Adipose tissue (tissue), 3 donors: ENCODE data around the gene TMEM214. TPM values are rescaled to one million over a fixed set of nuclear protein-coding genes. Genes with fewer than 3 reads are reported as not detected.

Source experiments
- H3K27ac ChIP-seq: one replicate; pipeline ENCODE4 v1.5.1; 2013; ENCODE audit warnings: low read depth, low read length
- WGBS, 3 donors: extraction: QIAGEN DNeasy Blood & Tissue Kit; methylation state at CpG; one replicate each; pipeline ENCODE4 v1.1.7; 2013; 5-methylcytosine and 5-hydroxymethylcytosine counted together
- polyA plus RNA-seq, 3 donors: library from polyadenylated mRNA; stranded (reverse); fragments of 200-250 nt; gene quantifications; one replicate each; pipeline ENCODE4 v1.2.3, GENCODE V29; 2013
- donor health status: healthy with polysubstance abuse.
- donor health status: Bipolar disorder and iron deficiency.
- donor health status: healthy.

Gene TMEM214
- polyA plus RNA-seq, 3 donors, result 48.7 to 78.3 (median 55.6) TPM

- H3K27ac ChIP-seq, result no peak overlapping the region
- WGBS, 3 donors, result 89 to 92% (median 91%) methylated on average over 24 of the region's 24 CpGs
Measured at GRCh38 chr2:27025861-27026851, 6.6 kb upstream of the TMEM214 start.

DNA sequence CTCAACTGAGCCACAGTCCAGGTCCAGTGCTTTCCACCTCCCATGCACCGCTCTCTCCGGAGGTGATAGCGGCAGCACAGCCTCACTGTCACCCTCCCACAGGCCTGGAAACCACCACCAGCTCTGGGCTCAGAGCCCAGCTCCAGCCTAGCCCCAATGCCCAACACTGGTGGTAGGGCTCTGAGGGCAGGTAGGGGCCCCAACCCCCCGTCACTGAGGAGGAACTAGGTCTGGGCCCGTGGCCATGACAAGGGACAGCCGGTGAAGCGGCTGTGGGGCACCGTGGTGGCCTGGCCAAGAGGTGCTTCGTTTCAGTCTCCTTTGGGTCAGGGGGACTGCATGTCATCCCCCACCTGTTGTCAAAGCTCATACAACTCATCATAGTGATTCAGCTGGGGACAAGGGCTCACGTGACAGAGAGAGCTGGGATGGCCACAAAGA lies 5.5 kb upstream of the TMEM214 start:
- no peak overlapping the region for H3K27ac ChIP-seq
- 87 to 92% (median 90%) methylated on average over 10 of the region's 10 CpGs for WGBS, 3 donors

- 85 to 96% (median 90%) methylated on average over 2 of the region's 2 CpGs for whole genome bisulfite sequencing, 3 donors
- no peak overlapping the region for H3K27ac ChIP-seq
Measured at GRCh38 chr2:27029051-27029450, 3.7 kb upstream of the TMEM214 start.

DNA sequence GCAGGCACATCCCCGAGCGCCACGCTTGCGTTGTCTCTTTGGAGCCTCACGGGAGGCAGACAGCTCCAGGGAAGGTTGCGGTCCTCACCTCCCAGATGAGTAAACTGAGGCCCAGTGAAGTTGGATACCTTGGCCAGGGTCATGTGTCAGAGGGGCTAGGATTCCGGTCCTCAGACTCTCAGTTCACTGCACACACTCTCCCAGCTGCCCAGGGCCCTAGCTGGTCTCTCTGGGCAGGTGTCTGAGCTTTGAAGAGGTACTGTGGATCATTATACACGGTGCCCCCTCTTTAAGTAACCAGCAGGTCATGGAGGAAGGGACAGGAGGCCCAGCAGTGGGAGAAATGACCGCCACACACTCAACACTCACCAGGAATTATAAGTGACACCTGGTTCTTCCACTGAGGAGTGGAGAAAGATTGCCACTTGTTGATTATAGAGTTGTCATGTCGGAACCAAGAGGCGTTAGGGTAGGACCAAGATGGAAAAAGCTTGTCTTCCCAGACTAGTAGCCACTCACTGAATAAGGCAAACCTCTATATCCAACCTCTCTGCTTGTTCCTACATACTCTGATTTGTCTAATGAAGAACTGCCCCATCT lies 588 bp downstream of the TMEM214 start:
- 7 to 12% (median 10%) methylated on average over 11 of the region's 11 CpGs for WGBS, 3 donors
- H3K27ac ChIP-seq, result no peak overlapping the region

GRCh38 chr2:27038012-27038411 lies 5.2 kb downstream of the TMEM214 start:
- 86 to 92% (median 91%) methylated on average over 6 of the region's 6 CpGs for WGBS, 3 donors
- H3K27ac ChIP-seq, result no peak overlapping the region

GRCh38 chr2:27038631-27039339 lies 6.0 kb downstream of the TMEM214 start:
- 86 to 89% (median 88%) methylated on average over 17 of the region's 17 CpGs for WGBS, 3 donors
- H3K27ac ChIP-seq, result no peak overlapping the region

GRCh38 chr2:27039426-27039825 lies 6.7 kb downstream of the TMEM214 start:
- 90 to 95% (median 91%) methylated on average over 6 of the region's 6 CpGs for WGBS, 3 donors
- no peak overlapping the region for H3K27ac ChIP-seq

DNA sequence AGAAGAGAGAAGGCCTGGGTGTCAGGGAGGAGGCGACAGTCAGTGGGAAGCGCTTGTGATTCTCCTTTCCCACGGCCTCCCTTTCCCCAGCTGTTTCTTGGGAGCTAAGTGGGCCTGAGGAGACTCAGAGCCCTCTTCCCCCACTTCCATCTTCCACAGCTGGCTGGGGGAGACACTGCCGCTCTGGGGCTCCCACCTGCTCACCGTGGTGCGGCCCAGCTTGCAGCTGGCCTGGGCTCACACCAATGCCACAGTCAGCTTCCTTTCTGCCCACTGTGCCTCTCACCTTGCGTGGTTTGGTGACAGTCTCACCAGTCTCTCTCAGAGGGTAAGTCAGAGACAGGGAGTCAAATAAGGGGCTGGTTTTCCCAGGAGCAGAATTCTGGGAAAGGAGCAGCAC lies 7.1 kb downstream of the TMEM214 start:
- 94 to 96% (median 95%) methylated on average over 7 of the region's 7 CpGs for WGBS, 3 donors
- no peak overlapping the region for H3K27ac ChIP-seq

GRCh38 chr2:27040282-27040681 lies 7.5 kb downstream of the TMEM214 start:
- 86 to 92% (median 92%) methylated on average over 8 of the region's 8 CpGs for whole genome bisulfite sequencing, 3 donors
- no peak overlapping the region for H3K27ac ChIP-seq

DNA sequence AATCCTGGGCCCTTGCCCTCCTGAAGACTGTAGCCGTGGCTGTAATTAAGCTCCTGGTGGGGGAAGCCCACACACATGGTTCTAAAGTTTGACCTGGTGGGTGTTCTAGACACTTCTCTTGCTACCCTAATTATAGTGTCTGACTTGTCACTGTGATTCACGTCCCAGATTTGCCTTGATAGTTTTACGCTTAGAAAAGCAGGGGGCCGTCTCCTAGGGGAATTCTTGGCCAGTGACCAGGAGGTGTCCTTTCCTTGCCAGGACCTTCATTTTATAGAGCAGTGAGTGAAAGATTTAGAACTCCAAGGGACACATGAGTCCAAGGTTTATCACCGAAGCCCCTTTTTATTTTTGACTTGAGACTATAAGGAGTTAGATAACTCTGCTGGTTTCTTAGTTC lies 9.0 kb downstream of the TMEM214 start:
- WGBS, 3 donors, result 60 to 67% (median 66%) methylated on average over 5 of the region's 5 CpGs
- H3K27ac ChIP-seq, result no peak overlapping the region

GRCh38 chr2:27042159-27042661 lies 9.4 kb downstream of the TMEM214 start:
- 68 to 77% (median 76%) methylated on average over 10 of the region's 10 CpGs for WGBS, 3 donors
- no peak overlapping the region for H3K27ac ChIP-seq

GRCh38 chr2:27042985-27043634 lies 10.3 kb downstream of the TMEM214 start:
- 87 to 92% (median 91%) methylated on average over 7 of the region's 7 CpGs for WGBS, 3 donors
- H3K27ac ChIP-seq, result no peak overlapping the region

- WGBS, 3 donors, result 9 to 16% (median 9%) methylated on average over 40 to 52 of the region's 52 CpGs
- no peak overlapping the region for H3K27ac ChIP-seq
Measured at GRCh38 chr2:27049422-27050280, 16.9 kb downstream of the TMEM214 start.

DNA sequence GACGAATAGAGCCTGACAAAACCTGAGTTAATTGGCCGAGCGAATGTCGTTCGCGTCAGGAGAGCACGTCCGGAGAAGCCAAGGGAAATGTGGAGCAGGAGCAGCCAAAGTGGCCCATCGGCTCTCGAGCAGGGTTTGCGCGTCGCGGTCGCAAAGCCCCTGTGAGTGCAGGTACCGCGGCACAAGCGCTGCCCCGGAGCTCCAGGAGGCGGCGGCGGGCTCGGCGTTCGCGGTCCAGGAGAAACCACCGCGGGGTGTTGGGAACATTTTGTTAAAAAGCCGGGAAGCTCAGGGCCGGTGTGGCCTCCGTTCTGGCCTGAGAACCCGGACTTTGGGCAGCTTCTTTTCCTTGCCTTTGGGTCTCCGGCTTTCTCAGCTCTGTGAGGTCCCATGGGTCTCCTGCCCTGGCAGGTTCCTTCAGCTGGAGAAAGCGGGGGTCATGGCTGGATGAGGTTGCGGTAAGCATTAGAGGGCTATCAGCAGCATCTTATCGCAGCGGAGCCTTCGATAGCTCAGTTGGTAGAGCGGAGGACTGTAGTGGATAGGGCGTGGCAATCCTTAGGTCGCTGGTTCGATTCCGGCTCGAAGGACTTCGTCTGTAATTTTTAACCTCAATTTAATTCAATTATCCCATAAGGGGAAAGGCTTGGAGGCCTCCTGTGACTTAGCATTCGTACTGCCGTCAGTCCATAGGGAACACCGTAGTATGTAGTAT lies 17.7 kb downstream of the TMEM214 start:
- no peak overlapping the region for H3K27ac ChIP-seq
- 0% methylated on average over 48 of the region's 48 CpGs for WGBS, 3 donors

DNA sequence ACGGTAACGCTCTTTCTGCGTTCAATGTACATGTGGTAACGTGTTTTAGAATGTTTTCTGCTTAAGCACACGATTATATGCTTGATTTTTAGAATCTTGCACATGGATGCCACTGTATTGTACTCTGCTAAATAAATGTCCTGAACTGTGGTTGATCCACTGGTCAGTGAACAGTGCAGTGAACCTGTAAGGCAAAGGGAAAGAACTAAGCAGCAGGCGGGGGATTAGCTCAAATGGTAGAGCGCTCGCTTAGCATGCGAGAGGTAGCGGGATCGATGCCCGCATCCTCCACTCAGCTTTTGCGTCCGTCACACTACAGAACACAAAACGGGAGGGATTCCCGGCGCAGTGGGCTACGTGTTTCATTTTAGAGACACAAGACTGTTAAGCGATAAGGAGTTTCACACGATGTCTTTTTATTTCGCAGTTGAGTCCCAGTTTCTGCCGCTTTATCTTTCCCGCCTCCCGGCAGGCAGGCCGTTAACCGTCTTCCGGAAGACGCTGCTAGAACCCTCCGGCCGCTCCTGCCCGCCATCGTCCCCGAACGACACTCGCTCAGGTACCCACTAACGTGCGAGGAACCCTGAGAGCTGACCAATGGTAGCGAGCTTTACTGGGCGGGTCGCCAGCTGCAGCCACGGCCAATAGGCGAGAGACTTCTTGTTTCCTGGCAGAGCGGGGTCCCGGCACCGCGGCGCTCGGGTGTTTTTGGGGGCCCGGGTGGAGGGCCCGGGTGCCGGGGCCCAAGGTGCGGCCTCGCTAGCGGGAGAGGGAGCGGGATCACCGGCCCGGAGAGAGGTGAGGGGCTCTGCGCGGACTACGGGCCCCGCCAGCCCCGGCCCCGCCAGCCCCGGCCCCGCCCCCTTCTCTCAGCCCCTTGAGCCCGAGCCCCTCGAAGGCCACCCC lies 18.5 kb downstream of the TMEM214 start, which contains the start of gene AGBL5:
TSS of gene AGBL5 (plus strand) at position 673 of the 906 bp plus-strand sequence. CDS start 1,291 bp downstream, outside the sequence.
- peak within 1 kb of the TSS; percentile 34 for H3K27ac ChIP-seq
- WGBS, 3 donors, result 0% methylated on average over 63 to 67 of the region's 67 CpGs
